NCI-H510A (cell line): ENCODE results near the gene FCN2.

Experiments used
- DNase-seq: peaks from one replicate; lab custom pipeline; 2025; lab: John Stamatoyannopoulos, UW

FCN2 gene

GRCh38 chr9:134888603-134889190 is 8.1 kb downstream of the FCN2 start:
- DNase-seq, result no peak

GRCh38 chr9:134889386-134890154 is 9.0 kb downstream of the FCN2 start:
- DNase-seq, result no peak

GRCh38 chr9:134890155-134890495 is 9.5 kb downstream of the FCN2 start:
- no peak for DNase-seq

- DNase-seq, result no peak
These were observed 10.4 kb downstream of the FCN2 start for GRCh38 chr9:134891053-134891452.

GRCh38 chr9:134891713-134892112 is 11.1 kb downstream of the FCN2 start:
- DNase-seq, result no peak

GRCh38 chr9:134892221-134892620 is 11.6 kb downstream of the FCN2 start:
- DNase-seq, result no peak

- no peak for DNase-seq
These were observed 12.3 kb downstream of the FCN2 start for GRCh38 chr9:134892820-134893420.

- DNase-seq, result no peak
These were observed 13.7 kb downstream of the FCN2 start for GRCh38 chr9:134894136-134894860.

- DNase-seq, result no peak
These were observed 14.5 kb downstream of the FCN2 start for GRCh38 chr9:134895097-134895496.

GRCh38 chr9:134895567-134895907 is 14.9 kb downstream of the FCN2 start:
- DNase-seq, result no peak

- DNase-seq, result no peak
These were observed 15.6 kb downstream of the FCN2 start for GRCh38 chr9:134895908-134896833.

- no peak for DNase-seq
These were observed 16.4 kb downstream of the FCN2 start for GRCh38 chr9:134896834-134897583.

GRCh38 chr9:134897584-134898170 is 17.1 kb downstream of the FCN2 start:
- no peak for DNase-seq

GRCh38 chr9:134898319-134898718 is 17.7 kb downstream of the FCN2 start:
- no peak for DNase-seq

- no peak for DNase-seq
These were observed 18.6 kb downstream of the FCN2 start for GRCh38 chr9:134899168-134899567.

- no peak for DNase-seq
These were observed 19.2 kb downstream of the FCN2 start for GRCh38 chr9:134899818-134900217.

- DNase-seq, result no peak
These were observed 22.3 kb downstream of the FCN2 start for GRCh38 chr9:134902936-134903335.

GRCh38 chr9:134908524-134909309 is 28.1 kb downstream of the FCN2 start:
- DNase-seq, result no peak

GRCh38 chr9:134909511-134910481 is 29.2 kb downstream of the FCN2 start:
- DNase-seq, result no peak
